SW 1271 (cell line): ENCODE data around the gene CNTLN.

ENCODE experiments used
- DNase-seq, 2 experiments: peaks; one replicate each; lab custom pipeline; 2025; lab: John Stamatoyannopoulos, UW

Gene CNTLN, protein sequence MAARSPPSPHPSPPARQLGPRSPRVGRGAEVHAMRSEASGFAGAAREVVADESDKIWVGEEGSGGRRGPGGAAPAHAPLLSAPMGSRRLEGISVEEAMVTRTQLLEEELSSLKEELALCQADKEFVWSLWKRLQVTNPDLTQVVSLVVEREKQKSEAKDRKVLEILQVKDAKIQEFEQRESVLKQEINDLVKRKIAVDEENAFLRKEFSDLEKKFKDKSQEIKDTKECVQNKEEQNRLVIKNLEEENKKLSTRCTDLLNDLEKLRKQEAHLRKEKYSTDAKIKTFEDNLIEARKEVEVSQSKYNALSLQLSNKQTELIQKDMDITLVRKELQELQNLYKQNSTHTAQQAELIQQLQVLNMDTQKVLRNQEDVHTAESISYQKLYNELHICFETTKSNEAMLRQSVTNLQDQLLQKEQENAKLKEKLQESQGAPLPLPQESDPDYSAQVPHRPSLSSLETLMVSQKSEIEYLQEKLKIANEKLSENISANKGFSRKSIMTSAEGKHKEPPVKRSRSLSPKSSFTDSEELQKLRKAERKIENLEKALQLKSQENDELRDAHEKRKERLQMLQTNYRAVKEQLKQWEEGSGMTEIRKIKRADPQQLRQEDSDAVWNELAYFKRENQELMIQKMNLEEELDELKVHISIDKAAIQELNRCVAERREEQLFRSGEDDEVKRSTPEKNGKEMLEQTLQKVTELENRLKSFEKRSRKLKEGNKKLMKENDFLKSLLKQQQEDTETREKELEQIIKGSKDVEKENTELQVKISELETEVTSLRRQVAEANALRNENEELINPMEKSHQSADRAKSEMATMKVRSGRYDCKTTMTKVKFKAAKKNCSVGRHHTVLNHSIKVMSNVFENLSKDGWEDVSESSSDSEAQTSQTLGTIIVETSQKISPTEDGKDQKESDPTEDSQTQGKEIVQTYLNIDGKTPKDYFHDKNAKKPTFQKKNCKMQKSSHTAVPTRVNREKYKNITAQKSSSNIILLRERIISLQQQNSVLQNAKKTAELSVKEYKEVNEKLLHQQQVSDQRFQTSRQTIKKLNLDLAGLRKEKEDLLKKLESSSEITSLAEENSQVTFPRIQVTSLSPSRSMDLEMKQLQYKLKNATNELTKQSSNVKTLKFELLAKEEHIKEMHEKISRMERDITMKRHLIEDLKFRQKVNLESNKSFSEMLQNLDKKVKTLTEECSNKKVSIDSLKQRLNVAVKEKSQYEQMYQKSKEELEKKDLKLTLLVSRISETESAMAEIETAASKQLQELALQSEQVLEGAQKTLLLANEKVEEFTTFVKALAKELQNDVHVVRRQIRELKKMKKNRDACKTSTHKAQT (N-terminal part only)

DNA sequence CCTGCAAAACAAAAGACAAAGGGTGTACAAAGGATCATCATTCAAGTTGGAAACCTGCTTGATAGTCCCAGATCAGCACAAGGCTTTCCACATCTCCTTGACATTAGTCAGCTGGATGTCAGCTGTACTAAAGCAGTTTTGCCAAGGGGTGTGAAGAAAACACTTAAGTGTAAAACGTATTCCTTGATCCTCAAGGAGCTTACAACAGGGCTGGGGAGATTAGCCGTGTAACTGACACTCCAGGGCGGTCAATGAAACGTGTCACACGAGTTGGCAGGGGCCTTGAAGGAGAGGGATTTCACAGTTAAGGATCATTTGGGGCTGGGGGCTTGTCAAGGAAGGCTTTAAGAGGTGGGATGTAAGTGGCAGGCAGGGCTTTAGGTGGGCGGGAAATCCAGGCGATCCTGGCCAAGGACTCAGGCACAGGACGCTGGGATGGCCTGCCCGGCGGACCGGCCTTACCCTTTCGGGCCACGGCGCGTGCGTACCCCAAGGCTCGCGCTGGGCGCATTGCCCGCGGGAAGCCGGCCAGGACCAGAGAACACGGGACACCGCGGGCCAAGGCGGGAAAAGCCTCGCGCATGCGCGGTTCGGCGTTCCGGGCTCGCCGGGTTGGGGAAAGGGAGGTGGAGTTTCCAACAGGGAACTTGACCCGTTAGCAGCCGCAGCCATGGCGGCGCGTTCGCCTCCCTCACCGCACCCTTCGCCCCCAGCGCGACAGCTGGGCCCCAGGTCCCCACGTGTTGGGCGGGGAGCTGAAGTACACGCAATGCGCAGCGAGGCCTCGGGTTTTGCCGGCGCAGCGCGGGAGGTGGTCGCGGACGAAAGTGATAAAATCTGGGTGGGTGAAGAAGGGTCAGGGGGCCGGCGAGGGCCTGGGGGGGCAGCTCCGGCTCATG is at the start of gene CNTLN:
CNTLN (plus strand) TSS at position 645 of the 899 bp plus-strand sequence; CDS start at position 671, 26 bp downstream.
- DNase-seq, result peak in 1 of 2 experiments; percentile 42

DNA sequence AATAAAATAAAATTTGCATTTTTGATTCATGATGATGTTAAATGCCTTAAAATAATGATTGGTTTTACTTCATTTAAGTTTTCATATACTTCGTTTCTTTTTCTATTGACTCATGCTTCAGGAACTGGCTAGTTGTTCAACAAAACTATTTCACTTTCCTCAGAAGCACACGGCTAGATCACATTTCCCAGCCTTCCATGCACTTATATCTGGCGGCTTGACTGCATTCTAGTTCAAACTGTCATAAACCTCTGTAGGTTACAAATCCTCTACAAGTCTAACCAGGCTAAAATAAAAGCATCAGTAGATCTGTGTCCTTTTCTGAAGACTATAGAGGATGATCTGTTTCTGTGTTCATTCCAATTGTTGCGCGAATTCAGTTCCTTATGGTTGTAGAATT is 46.3 kb upstream of the CNTLN start:
- no peak for DNase-seq

DNA sequence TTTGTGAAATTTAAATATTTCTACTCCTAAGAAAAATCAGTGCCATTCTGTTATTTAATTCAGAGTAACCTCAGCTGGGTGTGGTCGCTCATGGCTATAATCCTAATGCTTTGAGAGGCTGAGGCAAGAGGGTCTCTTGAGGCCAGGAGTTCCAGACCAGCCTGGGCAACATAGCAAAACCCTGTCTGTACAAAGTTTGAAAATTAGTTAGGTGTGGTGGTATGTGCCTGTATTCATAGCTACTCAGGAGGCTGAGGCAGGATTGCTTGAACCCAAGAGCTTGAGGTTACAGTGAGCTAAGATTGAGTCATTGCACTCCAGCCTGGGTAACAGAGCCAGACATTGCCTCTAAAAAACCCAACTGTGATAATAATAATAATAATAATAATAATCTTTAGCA is 44.8 kb upstream of the CNTLN start:
- DNase-seq, result no peak

DNA sequence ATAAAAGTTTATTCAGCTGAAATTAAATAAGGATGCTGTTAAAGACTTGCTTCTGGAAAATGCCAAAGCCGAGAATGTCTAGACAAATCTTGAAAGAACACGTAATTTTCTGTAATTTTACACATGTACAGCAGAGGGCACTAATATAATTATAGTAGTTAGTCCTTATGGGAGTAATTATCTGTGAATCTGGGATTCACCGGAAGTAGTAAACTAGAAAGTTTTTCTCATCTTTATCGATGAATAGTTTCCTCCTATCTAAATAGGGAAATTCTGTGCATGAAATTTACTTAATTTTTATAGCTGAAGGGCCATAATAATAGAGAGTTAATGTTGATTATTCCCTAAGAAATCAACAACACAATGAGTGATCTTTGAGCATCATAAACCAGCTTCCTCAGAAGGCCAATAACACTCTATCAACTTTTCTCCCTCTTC is 18.4 kb upstream of the CNTLN start:
- DNase-seq, result peak in 1 of 2 experiments; percentile 11

DNA sequence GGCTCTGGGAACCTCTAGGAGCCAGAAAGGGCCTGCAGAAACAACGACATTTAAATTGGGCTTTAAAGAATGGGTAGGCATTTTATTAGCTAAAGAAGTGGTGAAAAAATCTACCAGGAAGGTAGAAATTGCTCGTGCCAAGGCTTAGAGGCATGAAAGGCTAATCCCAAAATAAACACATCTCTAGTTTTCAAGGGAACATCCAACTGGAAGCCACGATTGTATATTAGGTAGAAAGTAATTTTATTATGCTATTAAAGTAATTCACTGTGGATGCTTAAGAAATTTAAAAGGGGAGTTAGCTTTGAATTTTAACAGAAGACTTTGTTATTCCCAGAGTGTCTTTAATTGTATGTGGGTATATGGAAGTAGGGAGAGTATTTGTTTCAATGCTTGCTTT is 17.5 kb upstream of the CNTLN start:
- DNase-seq, result no peak

DNA sequence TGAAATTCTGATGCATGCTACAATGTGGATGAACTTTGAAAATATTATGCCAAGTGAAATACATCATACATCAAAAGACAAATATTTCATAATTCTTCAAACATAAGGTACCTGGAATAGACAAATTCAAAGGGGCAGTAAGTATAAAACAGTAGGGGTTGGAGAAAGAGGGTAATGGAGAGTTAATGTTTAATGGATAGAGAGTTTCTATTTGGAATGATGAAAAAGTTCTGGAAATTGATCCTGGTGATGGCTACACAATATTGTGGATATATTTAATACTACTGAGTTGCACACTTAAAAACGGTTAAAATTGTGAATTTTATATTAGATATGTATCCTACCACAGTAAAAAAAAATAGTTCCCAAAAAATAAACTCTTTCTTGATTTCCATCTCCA is 14.6 kb upstream of the CNTLN start:
- DNase-seq, result no peak

DNA sequence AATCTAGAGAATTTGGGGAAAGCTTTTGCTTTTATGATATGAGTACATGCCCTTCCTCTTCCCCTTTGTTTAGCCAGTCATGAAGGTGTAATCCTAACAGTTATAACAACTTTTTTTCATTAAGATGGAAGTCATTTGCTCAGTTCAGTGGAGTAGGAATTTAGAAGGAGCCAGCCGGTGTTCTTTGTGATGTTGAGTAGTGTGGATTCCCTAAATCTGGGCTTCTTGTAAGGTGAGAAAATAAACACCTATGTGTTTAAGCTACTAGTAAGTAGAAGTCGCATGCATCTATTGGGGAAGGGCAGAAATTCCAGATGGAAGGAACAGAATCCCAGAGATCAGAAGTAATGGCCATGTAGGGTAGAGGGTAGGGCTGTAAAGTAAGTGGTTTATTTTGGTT is 13.6 kb upstream of the CNTLN start:
- DNase-seq, result no peak

DNA sequence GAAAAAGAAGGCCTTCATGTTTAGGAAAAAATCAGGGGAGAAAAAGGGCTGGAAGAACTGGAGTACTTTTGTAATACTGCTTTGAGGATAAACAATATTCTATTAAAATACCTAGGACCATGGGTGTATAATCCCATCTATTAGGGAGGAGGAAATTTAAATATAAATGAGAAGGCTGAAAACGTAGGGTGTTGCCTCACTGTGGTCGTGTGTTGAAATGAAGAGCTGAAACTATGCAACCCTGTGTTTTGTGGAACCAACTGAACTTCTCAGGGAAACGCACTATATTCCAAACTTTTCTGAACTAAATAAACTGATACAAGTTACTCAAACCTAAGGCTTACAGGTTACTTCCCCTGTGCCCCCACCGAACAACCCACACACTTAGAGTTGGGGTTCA is 4.5 kb upstream of the CNTLN start:
- no peak for DNase-seq

DNA sequence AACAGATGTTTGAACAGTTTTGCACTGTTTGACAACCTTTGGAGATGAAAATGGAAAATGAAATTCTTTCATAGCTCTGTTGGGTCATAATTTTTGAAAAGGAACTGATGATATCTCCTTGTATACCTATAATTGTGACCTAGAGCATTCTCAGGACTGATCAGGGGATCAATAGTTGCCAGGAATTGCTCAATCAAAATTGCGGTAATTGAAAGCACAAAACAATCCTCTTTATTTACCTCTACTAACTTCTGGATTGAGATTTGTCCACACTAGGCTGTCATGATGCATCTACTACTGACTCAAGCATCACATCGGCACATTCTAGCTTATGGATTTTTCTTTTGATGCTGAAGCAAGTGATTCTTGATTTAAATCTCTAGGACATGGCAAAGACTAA is 4.1 kb upstream of the CNTLN start:
- no peak for DNase-seq

DNA sequence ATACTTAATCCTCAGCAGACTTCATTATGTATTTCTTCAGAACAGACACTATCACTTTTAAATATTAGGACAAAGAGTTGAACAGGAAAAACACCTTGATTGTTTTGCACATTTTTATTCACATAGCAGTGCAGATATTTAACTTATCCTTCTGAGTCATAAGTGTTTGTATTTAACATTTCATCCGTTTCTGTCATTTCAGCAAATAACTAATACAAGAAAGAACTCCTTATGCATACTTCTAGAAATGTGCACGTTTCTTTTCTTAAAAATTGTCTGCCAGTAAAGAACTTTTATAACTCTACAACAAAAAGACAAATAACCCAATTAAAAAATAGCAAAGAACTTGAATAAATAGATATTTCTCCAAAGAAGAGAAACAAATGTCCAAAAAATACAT is 3.3 kb upstream of the CNTLN start:
- no peak for DNase-seq

DNA sequence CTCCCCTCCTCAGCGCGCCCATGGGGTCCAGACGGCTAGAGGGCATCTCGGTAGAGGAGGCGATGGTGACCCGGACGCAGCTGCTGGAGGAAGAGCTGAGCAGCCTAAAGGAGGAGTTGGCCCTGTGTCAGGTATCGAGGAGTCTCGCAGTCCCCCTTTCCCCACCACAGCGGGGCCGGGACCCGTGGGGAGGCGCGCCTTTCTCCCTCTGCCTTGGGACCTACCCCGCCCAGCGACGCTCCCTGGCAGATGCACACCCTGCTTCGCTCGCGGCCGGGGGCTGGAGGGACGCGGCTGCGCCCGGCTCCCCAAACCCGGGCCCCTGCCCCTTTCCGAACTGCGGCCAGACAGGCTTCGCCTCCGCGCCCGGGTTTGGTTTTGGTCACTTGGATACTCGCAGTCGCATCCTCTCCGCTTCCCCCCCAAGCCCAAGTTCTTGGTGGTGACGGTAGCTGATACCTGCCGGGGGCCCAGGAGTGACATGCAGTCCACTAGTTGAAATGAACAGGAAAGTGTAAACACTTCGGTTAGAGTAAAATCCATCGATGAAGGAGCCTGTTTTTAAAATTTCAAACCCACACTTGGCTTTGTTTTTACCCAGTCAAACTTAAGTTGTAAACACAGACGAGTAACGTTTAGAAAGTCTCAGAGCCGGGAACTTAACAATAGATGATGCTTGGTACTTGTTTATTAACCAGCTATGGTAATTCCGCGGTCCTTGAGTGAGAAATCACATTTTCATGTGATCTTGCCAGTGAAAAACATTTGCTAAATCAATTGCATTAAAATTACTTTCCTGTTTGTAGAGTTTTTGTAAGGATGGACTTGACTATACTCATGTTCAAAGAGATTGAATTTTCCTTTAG is 688 bp downstream of the CNTLN start:
- DNase-seq, result peak in 1 of 2 experiments; percentile 0

DNA sequence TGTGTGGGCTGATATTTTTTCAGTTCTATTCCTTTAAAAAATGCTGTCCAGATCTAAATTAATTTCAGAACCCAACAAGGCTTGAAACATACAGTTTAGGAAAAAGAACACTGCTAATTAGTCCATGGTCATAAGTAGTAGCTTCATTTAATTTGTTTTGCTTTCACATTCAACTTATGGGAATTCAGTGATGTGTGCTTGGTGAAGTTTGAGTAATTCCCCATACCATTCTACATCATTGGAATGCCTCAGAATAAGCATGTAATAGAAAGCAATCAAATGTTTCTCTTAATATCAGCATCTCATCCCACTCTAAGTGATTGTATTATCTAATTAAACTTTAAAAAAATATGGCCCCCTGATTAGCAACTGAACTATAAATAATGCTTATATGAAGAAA is 2.7 kb downstream of the CNTLN start:
- no peak for DNase-seq

DNA sequence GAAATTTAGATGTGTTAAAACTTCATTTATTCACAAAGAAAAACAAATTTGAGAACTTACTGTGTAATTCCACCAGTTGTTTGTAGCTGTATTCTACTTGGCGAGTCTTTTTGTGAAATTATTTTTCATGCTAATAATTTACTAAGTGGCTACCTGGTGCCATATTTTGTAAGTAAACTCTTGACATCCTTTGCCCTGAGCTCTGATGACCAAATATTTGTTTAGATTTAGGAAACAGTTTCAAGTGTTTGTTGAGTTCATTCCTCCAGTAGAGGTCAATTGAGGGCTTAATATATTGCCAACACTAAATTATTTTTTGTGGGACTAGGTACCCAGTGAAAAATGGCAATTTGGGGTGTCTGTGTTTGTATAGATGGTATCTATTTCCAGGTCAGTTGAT is 3.7 kb downstream of the CNTLN start:
- DNase-seq, result no peak

DNA sequence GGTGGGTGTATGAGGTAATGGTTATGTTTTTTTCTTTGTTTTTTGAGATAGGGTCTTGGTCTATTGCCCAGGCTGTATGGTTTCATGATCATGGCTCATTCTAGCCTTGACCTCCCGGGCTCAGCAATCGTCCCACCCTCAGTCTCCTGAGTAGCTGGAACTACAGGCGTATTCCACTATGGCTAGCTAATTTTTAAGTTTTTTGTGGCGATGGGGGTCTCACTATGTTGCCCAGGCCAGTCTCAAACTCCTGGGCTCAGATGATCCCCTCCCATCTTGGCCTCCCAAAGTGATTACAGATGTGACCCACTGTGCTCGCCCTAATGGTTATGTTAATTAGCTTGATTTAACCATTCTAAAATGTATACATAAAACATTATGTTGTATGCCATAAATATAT is 5.6 kb downstream of the CNTLN start:
- no peak for DNase-seq

DNA sequence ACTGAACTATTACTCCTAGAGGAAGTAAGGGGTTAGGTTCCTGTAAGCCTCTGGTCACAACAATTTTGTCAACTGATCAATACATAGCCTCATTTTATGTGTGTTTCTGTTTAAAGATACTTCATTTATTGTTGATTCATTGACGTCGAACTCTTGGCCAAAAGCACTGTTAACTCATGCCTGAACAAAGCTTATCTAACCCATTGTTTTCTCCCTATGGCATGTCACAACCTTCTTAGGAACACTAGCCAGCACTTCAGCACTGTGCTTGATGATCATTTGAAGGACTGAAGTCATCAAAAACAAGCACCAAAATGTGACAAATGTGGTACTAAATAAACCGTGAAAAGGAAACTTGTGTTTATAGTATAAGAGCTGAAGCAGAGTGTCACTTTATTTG is 13.5 kb downstream of the CNTLN start:
- DNase-seq, result no peak

DNA sequence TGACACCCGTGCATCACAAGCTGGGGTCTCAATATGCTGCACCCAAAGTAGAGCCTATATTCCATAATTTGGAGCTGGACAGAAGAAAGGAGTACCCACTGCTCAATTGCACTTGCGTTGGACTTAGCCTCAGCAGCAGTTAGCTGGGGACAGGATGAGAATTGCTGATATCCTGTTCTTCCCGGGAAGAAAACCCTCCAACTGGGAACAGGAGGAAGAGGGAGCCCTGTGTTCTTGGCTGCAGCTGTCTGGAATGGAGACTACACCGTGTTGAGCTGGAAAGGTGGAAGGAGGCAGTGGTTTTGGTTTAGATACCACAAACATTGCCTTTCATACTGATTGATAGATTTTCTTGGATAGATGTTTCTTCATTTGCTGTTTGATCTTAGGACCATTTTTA is 24.6 kb downstream of the CNTLN start:
- DNase-seq, result no peak

DNA sequence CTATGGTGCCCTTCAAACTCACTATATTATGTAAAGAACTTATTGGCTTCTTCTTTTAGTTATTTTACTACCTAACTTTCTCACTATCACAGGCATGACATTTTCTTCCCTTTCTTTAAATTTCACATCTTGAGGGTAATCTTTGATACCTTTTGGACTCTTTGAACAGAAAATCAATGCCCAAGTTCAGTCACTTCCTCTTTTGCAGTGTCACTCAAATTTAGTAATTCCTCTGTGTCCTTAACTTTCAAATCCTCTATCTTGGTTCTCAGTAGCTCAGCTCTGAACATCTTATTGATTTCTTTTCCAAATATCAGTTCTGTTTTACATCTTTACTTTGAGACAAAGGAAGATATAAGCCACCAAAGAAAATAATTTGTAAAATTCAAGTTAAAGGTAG is 25.5 kb downstream of the CNTLN start:
- no peak for DNase-seq

DNA sequence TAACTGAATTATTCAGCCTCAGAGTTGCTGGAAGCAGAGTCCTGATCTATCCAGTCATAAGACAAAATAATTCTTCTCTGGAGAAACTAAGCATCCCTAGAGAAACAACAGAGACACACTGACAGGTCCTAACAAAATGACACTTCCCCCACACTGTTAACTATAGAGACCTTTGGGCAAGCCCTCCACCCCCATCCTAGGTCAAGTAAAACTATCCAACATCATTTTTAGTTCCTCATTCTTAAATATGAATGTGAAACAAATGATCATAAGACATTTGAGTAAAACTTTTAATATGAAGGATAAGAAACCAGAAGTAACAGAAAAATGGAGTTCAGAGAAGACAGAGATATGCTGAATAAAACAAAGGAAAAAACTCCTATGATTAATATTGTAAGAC is 30.9 kb downstream of the CNTLN start:
- DNase-seq, result no peak

DNA sequence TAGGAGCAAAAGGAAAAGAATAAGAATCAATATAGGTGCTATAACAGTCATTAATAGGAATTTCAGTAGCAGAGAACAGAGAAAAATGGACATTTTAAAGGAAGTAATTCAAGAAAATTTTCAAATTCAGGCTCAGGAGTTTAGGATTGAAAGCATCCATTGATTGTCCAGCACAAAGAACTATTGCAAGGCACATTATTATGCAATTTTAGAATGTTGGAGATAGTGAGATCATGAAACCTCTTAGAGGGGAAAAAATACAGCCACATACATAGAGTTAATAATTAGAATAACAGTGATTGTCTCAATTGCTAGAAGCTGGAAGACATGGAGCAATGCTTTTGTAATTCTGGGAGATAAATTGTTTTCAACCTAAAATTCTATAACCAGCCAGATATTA is 31.5 kb downstream of the CNTLN start:
- no peak for DNase-seq
